Left lung (tissue), 10 donors: ENCODE data around the gene UPK3A. TPM values are rescaled to one million over a fixed set of nuclear protein-coding genes. Genes with fewer than 3 reads are reported as not detected.

Experiments used
- ATAC-seq: fragments of 200-7000 bp; cut with Tn5 transposase; one replicate; pipeline ENCODE4 v1.9.1; 2020; ENCODE audit warnings: moderate library complexity
- DNase-seq, 4 donors: peaks; one replicate each; pipeline ENCODE4 v3.0.0-alpha.2; 2013 to 2020
- H3K27ac ChIP-seq, 2 donors: fragments of 200-600 bp; sonication (generic) in 1 of 2; one replicate each; pipeline versions ENCODE4 v1.5.0 to v1.8.0; 2020 to 2021
- H3K27me3 ChIP-seq, 2 donors: fragments of 200-600 bp; sonication (generic) in 1 of 2; one replicate each; pipeline versions ENCODE4 v1.5.0 to v1.8.0; 2020 to 2021
- H3K36me3 ChIP-seq, 2 donors: fragments of 200-600 bp; sonication (generic) in 1 of 2; one replicate each; pipeline versions ENCODE4 v1.5.0 to v1.8.0; 2020 to 2021
- H3K4me1 ChIP-seq, 2 donors: fragments of 200-600 bp; one replicate each; pipeline ENCODE4 v1.8.0; 2021
- H3K4me3 ChIP-seq, 2 donors: fragments of 200-600 bp; sonication (generic) in 1 of 2; one replicate each; pipeline versions ENCODE4 v1.5.0 to v1.8.0; 2020 to 2021; ENCODE audit warnings: mild to moderate bottlenecking in 1 of 2
- H3K9me3 ChIP-seq, 2 donors: fragments of 200-600 bp; sonication (generic) in 1 of 2; one replicate each; pipeline versions ENCODE4 v1.5.0 to v1.8.0; 2020 to 2021
- CTCF ChIP-seq, 2 donors: fragments of 200-600 bp; sonication (generic) in 1 of 2; IDR thresholded peaks; one replicate each; pipeline versions ENCODE4 v1.5.0 to v1.8.0; 2021; ENCODE audit warnings: antibody characterized with exemption in 2 of 2
- intact Hi-C, 2 donors: fragments of 100-400 bp; cut with DNase I; formaldehyde crosslinking; loops; one replicate each; pipeline versions ENCODE4 v1.11.2 to v1.14.2; 2022
- polyA plus RNA-seq, 6 donors: library from polyadenylated mRNA; unstranded; fragments of 120-200 nt; gene quantifications; one replicate each; pipeline ENCODE4 v1.2.1, GENCODE V29; 2013; ENCODE audit not compliant: insufficient read length in 6 of 6
- total RNA-seq, 2 donors: library from RNA; stranded (reverse); fragmentation: NEBNext Ultra II Directional; extraction: Animal tissue kit (Norgen Biotek cat#: 25700); gene quantifications; one replicate each; pipeline ENCODE4 v1.2.1, GENCODE V29; 2021
- donor health status: DM: no; HTN: yes; CAD: no.
- donor health status: DM: no; HTN: no; CAD: no.

UPK3A gene
- total and polyA plus RNA-seq, 8 donors: 0.19 to 0.72 (median 0.27) TPM; not detected in 3

GRCh38 chr22:45318558-45319323 is 34.0 kb downstream of the UPK3A start:
- H3K4me3 ChIP-seq: no peak overlapping the region
- H3K36me3 ChIP-seq: peaks cover 0 to 14% of the 10 kb centered on the region in 2 donors
- peak overlapping the region; percentile 77 to 83 for H3K27ac ChIP-seq
- H3K27me3 ChIP-seq: no peaks in the 10 kb centered on the region
- H3K9me3 ChIP-seq: no peaks in the 10 kb centered on the region
- intact Hi-C loops: no loop called here
- no peak for TF ChIP-seq CTCF (IDR thresholded peaks at IDR 0.05)
- peak; percentile 38 for ATAC-seq
- peaks cover 6 to 52% of the 10 kb centered on the region in 2 donors for H3K4me1 ChIP-seq
- peak in 2 of 4 donors; percentile 61 to 70 for DNase-seq

GRCh38 chr22:45319324-45319685 is 34.6 kb downstream of the UPK3A start:
- peaks cover 0 to 20% of the 10 kb centered on the region in 2 donors for H3K36me3 ChIP-seq
- DNase-seq (peak in 2 of 4 donors; percentile 70 to 91), ATAC-seq (peak; percentile 58)
- peaks cover 6 to 46% of the 10 kb centered on the region in 2 donors for H3K4me1 ChIP-seq
- no peaks in the 10 kb centered on the region for H3K9me3 ChIP-seq
- TF ChIP-seq CTCF (IDR thresholded peaks at IDR 0.05): no peak
- no peak overlapping the region for H3K4me3 ChIP-seq
- H3K27ac ChIP-seq: peak overlapping the region; percentile 77 to 83
- intact Hi-C loops: no loop called here
- no peaks in the 10 kb centered on the region for H3K27me3 ChIP-seq

GRCh38 chr22:45320357-45320976 is 35.7 kb downstream of the UPK3A start:
- TF ChIP-seq CTCF (IDR thresholded peaks at IDR 0.05): no peak
- H3K9me3 ChIP-seq: no peaks in the 10 kb centered on the region
- no peak for DNase-seq
- H3K27ac ChIP-seq: peak overlapping the region in 1 of 2 donors; percentile 83
- H3K4me1 ChIP-seq: peaks cover 6 to 42% of the 10 kb centered on the region in 2 donors
- intact Hi-C loops: no loop called here
- H3K36me3 ChIP-seq: peaks cover 0 to 26% of the 10 kb centered on the region in 2 donors
- ATAC-seq: peak; percentile 20
- no peak overlapping the region for H3K4me3 ChIP-seq
- no peaks in the 10 kb centered on the region for H3K27me3 ChIP-seq

GRCh38 chr22:45321827-45322226 is 37.1 kb downstream of the UPK3A start:
- ATAC-seq (no peak), DNase-seq (no peak)
- TF ChIP-seq CTCF (IDR thresholded peaks at IDR 0.05): no peak
- H3K4me3 ChIP-seq: no peak overlapping the region
- H3K27me3 ChIP-seq: no peaks in the 10 kb centered on the region
- peaks cover 0 to 26% of the 10 kb centered on the region in 2 donors for H3K36me3 ChIP-seq
- intact Hi-C loops: no loop called here
- H3K9me3 ChIP-seq: no peaks in the 10 kb centered on the region
- no peak overlapping the region for H3K27ac ChIP-seq
- peaks cover 6 to 34% of the 10 kb centered on the region in 2 donors for H3K4me1 ChIP-seq

- no peaks in the 10 kb centered on the region for H3K27me3 ChIP-seq
- peaks cover 0 to 22% of the 10 kb centered on the region in 2 donors for H3K4me1 ChIP-seq
- TF ChIP-seq CTCF (IDR thresholded peaks at IDR 0.05): no peak
- H3K9me3 ChIP-seq: no peaks in the 10 kb centered on the region
- no peak for DNase-seq
- intact Hi-C loops: no loop called here
- ATAC-seq: no peak
- H3K4me3 ChIP-seq: no peak overlapping the region
- peaks cover 0 to 36% of the 10 kb centered on the region in 2 donors for H3K36me3 ChIP-seq
- no peak overlapping the region for H3K27ac ChIP-seq
Measured at GRCh38 chr22:45322873-45323525, 38.2 kb downstream of the UPK3A start.
